Breast epithelium (tissue), 4 donors: ENCODE data around the gene DKK3. TPM values are rescaled to one million over a fixed set of nuclear protein-coding genes. Genes with fewer than 3 reads are reported as not detected.

ENCODE experiments used
- DNase-seq, 2 donors: peaks; one replicate each; pipeline ENCODE4 v3.0.0-alpha.2; 2019; ENCODE audit warnings: low spot score in 2 of 2
- H3K27ac ChIP-seq, 2 donors: fragments of 200-600 bp; sonication (generic) in 1 of 2; one replicate each; pipeline ENCODE4 v1.5.1; 2016 to 2019; ENCODE audit warnings: mild to moderate bottlenecking in 1 of 2
- H3K27me3 ChIP-seq, 2 donors: fragments of 200-600 bp; sonication (generic) in 1 of 2; one replicate each; pipeline versions ENCODE4 v1.5.1 to v1.6.0; 2017 to 2019; ENCODE audit warnings: control low read depth in 1 of 2, mild to moderate bottlenecking in 1 of 2
- H3K36me3 ChIP-seq: fragments of 200-600 bp; one replicate; pipeline ENCODE4 v1.5.1; 2019
- H3K4me1 ChIP-seq, 2 donors: fragments of 200-600 bp; sonication (generic); one replicate each; pipeline ENCODE4 v1.5.1; 2016 to 2019; ENCODE audit warnings: control low read depth in 1 of 2
- H3K4me3 ChIP-seq, 3 donors: fragments of 200-600 bp; sonication (generic); 1 replicate in 2 of 3; 2 replicates in 1 of 3; pipeline ENCODE4 v1.5.1; 2016 to 2019; ENCODE audit warnings: mild to moderate bottlenecking in 3 of 3, moderate library complexity in 2 of 3
- H3K9me3 ChIP-seq, 2 donors: fragments of 200-600 bp; sonication (generic) in 1 of 2; one replicate each; pipeline ENCODE4 v1.5.1; 2016 to 2019; ENCODE audit warnings: control low read depth in 1 of 2
- POLR2A ChIP-seq: fragments of 450-650 bp; IDR thresholded peaks from one replicate; pipeline ENCODE4 v1.6.1; 2016; ENCODE audit warnings: antibody characterized with exemption, mild to moderate bottlenecking, moderate library complexity
- POLR2AphosphoS5 ChIP-seq, 3 donors: sonication (generic); formaldehyde crosslinking; IDR thresholded peaks; one replicate each; pipeline ENCODE4 v1.6.1; 2017; ENCODE audit warnings: antibody characterized with exemption in 3 of 3
- intact Hi-C: fragments of 100-400 bp; cut with DNase I; formaldehyde crosslinking; loops from one replicate; pipeline ENCODE4 v1.15.1; 2023; ENCODE audit warnings: low total_unique reads
- total RNA-seq, 3 donors: library from RNA; depleted of rRNA; stranded (reverse); fragments of >200 nt; gene quantifications; one replicate each; pipeline ENCODE4 v1.1.0, GENCODE V29; 2016
- TF ChIP-seq, protein P1 (sequence below), 3 donors: fragments of 450-650 bp; IDR thresholded peaks; one replicate each; pipeline ENCODE4 v1.5.1; 2016 to 2017; ENCODE audit warnings: antibody characterized with exemption in 3 of 3, mild to moderate bottlenecking in 3 of 3, moderate library complexity in 3 of 3

DKK3 gene
- total RNA-seq, 3 donors from 2014 or later = 18.2 to 88.5 (median 87.1) TPM

DNA sequence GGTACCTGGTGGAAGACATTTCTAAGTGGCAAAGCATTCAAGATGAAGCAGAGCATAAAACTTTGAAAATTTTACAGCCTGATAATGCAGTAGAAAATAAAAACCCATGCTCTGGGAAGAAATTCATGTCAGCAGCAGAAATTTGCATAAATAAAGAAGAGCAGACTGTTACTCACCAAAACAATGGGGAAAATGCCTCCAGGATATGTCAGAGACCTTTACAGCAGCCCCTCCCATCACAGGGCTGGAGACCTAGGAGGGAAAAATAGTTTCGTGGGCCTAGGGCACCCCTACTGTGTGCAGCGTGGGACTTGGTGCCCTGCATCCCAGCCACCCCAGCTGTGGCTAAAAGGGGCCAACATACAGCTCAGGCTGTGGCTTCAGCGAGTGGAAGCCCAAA, 5.4 kb upstream of the DKK3 start:
- intact Hi-C loops = no loop called here
- no peaks in the 10 kb centered on the region for H3K9me3 ChIP-seq
- H3K27me3 ChIP-seq = peaks cover 0 to 2% of the 10 kb centered on the region in 2 donors
- no peaks in the 10 kb centered on the region for H3K36me3 ChIP-seq
- H3K27ac ChIP-seq = no peak overlapping the region
- no peak for DNase-seq
- TF ChIP-seq POLR2A = no peak
- no peaks in the 10 kb centered on the region for H3K4me1 ChIP-seq
- H3K4me3 ChIP-seq = no peak overlapping the region

- TF ChIP-seq, protein P1, sequence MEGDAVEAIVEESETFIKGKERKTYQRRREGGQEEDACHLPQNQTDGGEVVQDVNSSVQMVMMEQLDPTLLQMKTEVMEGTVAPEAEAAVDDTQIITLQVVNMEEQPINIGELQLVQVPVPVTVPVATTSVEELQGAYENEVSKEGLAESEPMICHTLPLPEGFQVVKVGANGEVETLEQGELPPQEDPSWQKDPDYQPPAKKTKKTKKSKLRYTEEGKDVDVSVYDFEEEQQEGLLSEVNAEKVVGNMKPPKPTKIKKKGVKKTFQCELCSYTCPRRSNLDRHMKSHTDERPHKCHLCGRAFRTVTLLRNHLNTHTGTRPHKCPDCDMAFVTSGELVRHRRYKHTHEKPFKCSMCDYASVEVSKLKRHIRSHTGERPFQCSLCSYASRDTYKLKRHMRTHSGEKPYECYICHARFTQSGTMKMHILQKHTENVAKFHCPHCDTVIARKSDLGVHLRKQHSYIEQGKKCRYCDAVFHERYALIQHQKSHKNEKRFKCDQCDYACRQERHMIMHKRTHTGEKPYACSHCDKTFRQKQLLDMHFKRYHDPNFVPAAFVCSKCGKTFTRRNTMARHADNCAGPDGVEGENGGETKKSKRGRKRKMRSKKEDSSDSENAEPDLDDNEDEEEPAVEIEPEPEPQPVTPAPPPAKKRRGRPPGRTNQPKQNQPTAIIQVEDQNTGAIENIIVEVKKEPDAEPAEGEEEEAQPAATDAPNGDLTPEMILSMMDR (IDR thresholded peaks at IDR 0.05) = no peak
- no peak for TF ChIP-seq POLR2A
- no peak for TF ChIP-seq POLR2AphosphoS5 (IDR thresholded peaks at IDR 0.05)
- Histone ChIP-seq H3K27ac (peak overlapping the region; percentile 6 to 81), H3K4me1 (no peaks in the 10 kb centered on the region), H3K9me3 (no peaks in the 10 kb centered on the region), H3K27me3 (peaks cover 0 to 21% of the 10 kb centered on the region in 2 donors), H3K36me3 (no peaks in the 10 kb centered on the region), H3K4me3 (peak overlapping the region; percentile 50 to 80 (median 57))
- no peak for DNase-seq
- intact Hi-C loops = no loop called here
Observed at GRCh38 chr11:12009617-12010321, 1.3 kb upstream of the DKK3 start.

GRCh38 chr11:12008790-12009616, 577 bp upstream of the DKK3 start:
- no peaks in the 10 kb centered on the region for H3K4me1 ChIP-seq
- intact Hi-C loops = no loop called here
- H3K27me3 ChIP-seq = peaks cover 0 to 21% of the 10 kb centered on the region in 2 donors
- H3K36me3 ChIP-seq = no peaks in the 10 kb centered on the region
- peak overlapping the region; percentile 81 to 84 for H3K27ac ChIP-seq
- peak overlapping the region; percentile 50 to 80 (median 57) for H3K4me3 ChIP-seq
- no peak for DNase-seq
- H3K9me3 ChIP-seq = no peaks in the 10 kb centered on the region
- TF ChIP-seq, protein P1 (IDR thresholded peaks at IDR 0.05) = no peak
- TF ChIP-seq POLR2A (no peak), POLR2AphosphoS5 (IDR thresholded peaks at IDR 0.05) (peak in 1 of 3 donors; percentile 20)

DNA sequence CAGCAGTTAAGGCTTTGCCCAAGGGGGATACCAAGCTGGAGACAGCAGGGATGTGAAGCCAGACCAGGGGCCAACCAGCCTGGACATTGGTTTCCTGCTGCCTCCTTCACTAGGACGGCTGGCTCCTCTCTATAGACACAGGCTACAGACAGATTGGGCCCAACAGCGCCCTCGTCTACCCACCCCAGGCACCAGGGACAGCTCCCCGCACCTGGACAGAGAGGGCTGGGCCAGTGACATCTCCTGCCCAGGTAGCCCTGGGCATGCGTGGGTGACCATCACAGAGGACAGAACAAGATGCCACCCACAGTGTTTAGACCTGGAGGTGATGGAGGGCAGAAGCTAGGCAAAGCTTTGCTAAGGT, 1.2 kb downstream of the DKK3 start:
- Histone ChIP-seq H3K4me3 (peak overlapping the region in 2 of 3 donors; percentile 57 to 80), H3K36me3 (no peaks in the 10 kb centered on the region), H3K27ac (peak overlapping the region; percentile 81 to 84), H3K27me3 (peaks cover 0 to 21% of the 10 kb centered on the region in 2 donors), H3K4me1 (no peaks in the 10 kb centered on the region), H3K9me3 (no peaks in the 10 kb centered on the region)
- TF ChIP-seq POLR2AphosphoS5 (IDR thresholded peaks at IDR 0.05) = no peak
- TF ChIP-seq, protein P1 (IDR thresholded peaks at IDR 0.05) = no peak
- no peak for TF ChIP-seq POLR2A
- intact Hi-C loops = no loop called here
- no peak for DNase-seq

- H3K9me3 ChIP-seq = no peaks in the 10 kb centered on the region
- peak overlapping the region; percentile 81 to 84 for H3K27ac ChIP-seq
- TF ChIP-seq POLR2A (no peak), POLR2AphosphoS5 (IDR thresholded peaks at IDR 0.05) (no peak)
- TF ChIP-seq, protein P1 (IDR thresholded peaks at IDR 0.05) = no peak
- no peaks in the 10 kb centered on the region for H3K4me1 ChIP-seq
- H3K36me3 ChIP-seq = no peaks in the 10 kb centered on the region
- no peak for DNase-seq
- peaks cover 0 to 21% of the 10 kb centered on the region in 2 donors for H3K27me3 ChIP-seq
- intact Hi-C loops = no loop called here
- H3K4me3 ChIP-seq = peak overlapping the region in 2 of 3 donors; percentile 57 to 80
Observed at GRCh38 chr11:12006552-12007229, 1.7 kb downstream of the DKK3 start.
